ENCODE results near the gene DCP1B.

The DCP1B gene

GRCh38 chr12:2009623-2010022 lies 5.4 kb upstream of the DCP1B start:
- TF ChIP-seq, protein P1, sequence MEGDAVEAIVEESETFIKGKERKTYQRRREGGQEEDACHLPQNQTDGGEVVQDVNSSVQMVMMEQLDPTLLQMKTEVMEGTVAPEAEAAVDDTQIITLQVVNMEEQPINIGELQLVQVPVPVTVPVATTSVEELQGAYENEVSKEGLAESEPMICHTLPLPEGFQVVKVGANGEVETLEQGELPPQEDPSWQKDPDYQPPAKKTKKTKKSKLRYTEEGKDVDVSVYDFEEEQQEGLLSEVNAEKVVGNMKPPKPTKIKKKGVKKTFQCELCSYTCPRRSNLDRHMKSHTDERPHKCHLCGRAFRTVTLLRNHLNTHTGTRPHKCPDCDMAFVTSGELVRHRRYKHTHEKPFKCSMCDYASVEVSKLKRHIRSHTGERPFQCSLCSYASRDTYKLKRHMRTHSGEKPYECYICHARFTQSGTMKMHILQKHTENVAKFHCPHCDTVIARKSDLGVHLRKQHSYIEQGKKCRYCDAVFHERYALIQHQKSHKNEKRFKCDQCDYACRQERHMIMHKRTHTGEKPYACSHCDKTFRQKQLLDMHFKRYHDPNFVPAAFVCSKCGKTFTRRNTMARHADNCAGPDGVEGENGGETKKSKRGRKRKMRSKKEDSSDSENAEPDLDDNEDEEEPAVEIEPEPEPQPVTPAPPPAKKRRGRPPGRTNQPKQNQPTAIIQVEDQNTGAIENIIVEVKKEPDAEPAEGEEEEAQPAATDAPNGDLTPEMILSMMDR (IDR thresholded peaks at IDR 0.05) = no peak

DNA sequence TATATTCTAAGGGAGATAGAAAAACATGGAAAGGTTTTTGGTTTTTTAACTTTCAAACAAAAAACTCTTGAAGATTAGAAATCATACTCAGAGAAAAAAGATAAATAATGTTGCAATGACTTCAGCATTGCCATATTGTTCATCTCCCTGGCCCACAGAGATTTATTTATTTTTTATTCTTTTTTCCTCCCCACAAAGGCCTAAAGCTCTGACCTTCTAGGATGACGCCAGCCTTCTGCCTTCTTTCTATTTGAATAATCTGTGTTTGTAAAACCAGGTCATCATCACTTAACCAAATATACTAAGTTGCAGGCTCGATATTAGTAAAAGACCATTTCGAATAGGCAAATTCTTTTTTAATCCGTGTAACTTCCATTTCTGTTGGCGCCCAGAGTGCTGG lies 4.4 kb upstream of the DCP1B start:
- no peak overlapping the region for H3K27ac ChIP-seq
- no peak overlapping the region for H3K4me3 ChIP-seq
- TF ChIP-seq, protein P1 (IDR thresholded peaks at IDR 0.05) = no peak
- DNase-seq (ENCODE audit: low spot score) = no peak

More at GRCh38 chr12:2009623-2010022, 5.4 kb upstream of the DCP1B start:
- no peak overlapping the region for H3K27ac ChIP-seq
- DNase-seq (ENCODE audit: low spot score) = no peak
- H3K4me3 ChIP-seq = no peak overlapping the region

GRCh38 chr12:2003676-2004112 lies 563 bp downstream of the DCP1B start:
- Histone ChIP-seq H3K27ac (peak overlapping the region; percentile 87 to 93), H3K4me3 (peak overlapping the region; percentile 91)
- no peak for DNase-seq (ENCODE audit: low spot score)
- TF ChIP-seq, protein P1 (IDR thresholded peaks at IDR 0.05) = no peak

DNA sequence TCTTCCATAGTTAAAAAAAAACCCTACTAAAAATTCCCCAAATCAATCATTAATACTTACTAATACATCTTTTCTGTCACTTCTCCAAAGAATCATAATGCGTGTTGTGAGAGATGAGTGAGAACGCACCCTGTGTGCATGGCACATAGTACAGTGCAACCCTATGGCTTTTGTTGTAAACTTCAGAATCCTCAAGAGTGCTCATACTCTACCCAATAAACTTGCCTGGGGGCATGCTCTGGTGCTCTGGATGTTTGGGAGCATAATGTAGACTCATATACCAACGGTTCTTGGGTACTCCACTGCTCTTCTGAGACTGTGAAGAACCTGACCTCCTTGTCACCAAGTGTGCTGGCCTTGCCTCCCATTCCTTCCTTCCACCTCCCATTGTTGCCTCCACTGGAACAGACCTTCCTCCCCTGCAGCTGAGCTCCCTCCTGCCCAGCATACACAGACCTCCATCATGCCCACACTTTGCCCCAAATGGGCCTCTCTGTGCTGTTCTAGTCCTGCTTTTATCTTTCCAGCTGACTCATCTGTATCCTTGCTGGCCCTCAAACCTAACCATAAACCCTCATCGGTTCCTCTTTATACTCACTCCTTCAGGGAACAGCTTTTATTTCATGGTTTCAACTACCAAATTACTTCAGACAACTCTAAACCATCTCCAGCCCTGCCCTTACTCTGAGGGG lies 8.9 kb downstream of the DCP1B start:
- TF ChIP-seq, protein P1 (IDR thresholded peaks at IDR 0.05) = no peak
- Histone ChIP-seq H3K27ac (no peak overlapping the region), H3K4me3 (no peak overlapping the region)
- DNase-seq (ENCODE audit: low spot score) = no peak

DNA sequence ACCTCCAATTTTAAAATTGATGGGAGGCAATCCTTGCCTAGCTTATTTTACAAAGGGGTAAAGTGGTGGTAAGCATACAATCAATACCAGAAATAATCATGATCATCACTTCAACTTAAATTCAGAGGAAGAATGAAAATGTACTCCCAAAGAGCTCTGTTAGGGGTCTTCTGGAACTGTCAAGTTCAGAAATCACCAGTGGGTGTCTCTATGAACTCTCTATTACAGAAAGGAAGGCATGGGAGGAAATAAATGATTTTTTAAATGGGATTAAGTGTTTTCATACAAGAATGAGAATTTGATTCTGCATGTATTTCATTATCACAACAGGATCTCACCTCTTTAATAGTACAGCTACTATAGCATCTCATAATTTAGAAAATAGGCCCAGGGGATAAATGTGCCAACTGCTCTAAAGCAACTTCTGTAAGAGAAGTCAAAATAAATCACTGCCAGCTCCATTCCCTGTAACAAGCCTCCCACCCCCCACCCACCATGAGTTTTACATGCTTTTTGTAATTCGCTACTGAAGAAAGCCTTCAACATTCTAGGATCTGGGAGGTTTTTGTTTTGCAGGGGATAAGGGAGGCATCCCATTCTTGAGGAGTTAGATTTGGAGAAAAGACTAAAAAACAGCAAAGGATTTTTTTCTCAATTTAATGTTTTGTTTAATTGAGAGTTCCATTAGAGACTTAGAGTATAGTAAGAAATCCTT lies 9.7 kb downstream of the DCP1B start:
- no peak overlapping the region for H3K4me3 ChIP-seq
- TF ChIP-seq, protein P1 (IDR thresholded peaks at IDR 0.05) = no peak
- no peak overlapping the region for H3K27ac ChIP-seq
- no peak for DNase-seq (ENCODE audit: low spot score)

- H3K4me3 ChIP-seq = no peak overlapping the region
- H3K27ac ChIP-seq = no peak overlapping the region
- DNase-seq (ENCODE audit: low spot score) = no peak
- TF ChIP-seq, protein P1 (IDR thresholded peaks at IDR 0.05) = no peak
Measured at GRCh38 chr12:1993871-1994371, 10.3 kb downstream of the DCP1B start.
